ENCODE data around the gene OR5K3. TPM values are rescaled to one million over a fixed set of nuclear protein-coding genes. Genes with fewer than 3 reads are reported as not detected.

Gene OR5K3
- polyA plus RNA-seq, 2 of the 4 experiments (the other 2 are of a cell fraction): not detected

DNA sequence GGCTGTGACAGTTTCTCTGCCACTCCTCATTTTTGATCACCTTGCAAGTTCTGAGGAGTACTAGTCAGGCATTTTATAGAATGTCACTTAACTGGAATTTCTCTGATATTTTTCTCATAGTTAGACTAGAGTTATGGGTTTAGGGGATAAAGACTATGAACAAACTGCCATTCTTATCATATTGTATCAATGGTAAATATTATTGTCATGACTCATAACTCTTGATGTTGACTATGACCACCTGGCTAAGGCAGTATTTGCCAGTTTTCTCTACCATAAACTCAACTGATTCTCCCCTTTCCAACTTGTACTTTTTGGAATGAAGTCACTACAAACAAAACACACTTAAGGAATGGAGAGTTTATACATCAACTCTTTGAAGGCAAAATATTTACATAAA lies 49.8 kb downstream of the OR5K3 start:
- Histone ChIP-seq H3K27ac (no peak overlapping the region), H3K4me1 (no peaks in the 10 kb centered on the region), H3K9me3 (no peaks in the 10 kb centered on the region), H3K4me2 (no peak overlapping the region), H3K4me3 (no peak overlapping the region)
- POLR2A ChIA-PET: no interaction called here
- CTCF ChIA-PET: no interaction called here
- no peak for ATAC-seq
- DNase-seq (ENCODE audit: low read depth in 1 of 2, low spot score in 1 of 2): no peak
- FAIRE-seq: no peak
- TF ChIP-seq RAD21 (conservative IDR thresholded peaks at IDR 0.05 in 1 of 2, IDR thresholded peaks at IDR 0.05 in 1 of 2) (no peak), FOSL2 (IDR thresholded peaks at IDR 0.05) (no peak), FOSL2 (CRISPR knock-in tag; IDR thresholded peaks at IDR 0.05) (0 out of 2 replicates have a peak, but pooled peaks have one; percentile 12), NPAS2 (CRISPR knock-in tag; IDR thresholded peaks at IDR 0.05; ENCODE audit: borderline replicate concordance) (no peak)
- TF ChIP-seq, protein P1, sequence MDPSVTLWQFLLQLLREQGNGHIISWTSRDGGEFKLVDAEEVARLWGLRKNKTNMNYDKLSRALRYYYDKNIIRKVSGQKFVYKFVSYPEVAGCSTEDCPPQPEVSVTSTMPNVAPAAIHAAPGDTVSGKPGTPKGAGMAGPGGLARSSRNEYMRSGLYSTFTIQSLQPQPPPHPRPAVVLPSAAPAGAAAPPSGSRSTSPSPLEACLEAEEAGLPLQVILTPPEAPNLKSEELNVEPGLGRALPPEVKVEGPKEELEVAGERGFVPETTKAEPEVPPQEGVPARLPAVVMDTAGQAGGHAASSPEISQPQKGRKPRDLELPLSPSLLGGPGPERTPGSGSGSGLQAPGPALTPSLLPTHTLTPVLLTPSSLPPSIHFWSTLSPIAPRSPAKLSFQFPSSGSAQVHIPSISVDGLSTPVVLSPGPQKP (IDR thresholded peaks at IDR 0.05; ENCODE audit: low read depth, low read length): no peak

Other genes starting within 250 kb of the OR5K3 start
- not detected in 2 replicates for gene OR5H14, start 243.2 kb upstream of the OR5K3 start, polyA plus RNA-seq (2011; rRNA removed)
- not detected in 3 replicates for gene OR5H14, start 243.2 kb upstream of the OR5K3 start, polyA plus RNA-seq (2017; fragmentation: RNase III; extraction: RNeasy Plus Mini Kit Qiagen cat#74134 plus additional on column Dnase treatment)
- not detected in 2 replicates for gene OR5H15, start 224.0 kb upstream of the OR5K3 start, polyA plus RNA-seq (2011; rRNA removed)
- gene OR5H15, start 224.0 kb upstream of the OR5K3 start, polyA plus RNA-seq (2017; fragmentation: RNase III; extraction: RNeasy Plus Mini Kit Qiagen cat#74134 plus additional on column Dnase treatment): not detected in 3 replicates
- gene OR5H6, start 126.4 kb upstream of the OR5K3 start, polyA plus RNA-seq (2011; rRNA removed): not detected in 2 replicates
- not detected in 3 replicates for gene OR5H6, start 126.4 kb upstream of the OR5K3 start, polyA plus RNA-seq (2017; fragmentation: RNase III; extraction: RNeasy Plus Mini Kit Qiagen cat#74134 plus additional on column Dnase treatment)
- not detected in 2 replicates for gene OR5H2, start 108.2 kb upstream of the OR5K3 start, polyA plus RNA-seq (2011; rRNA removed)
- gene OR5H2, start 108.2 kb upstream of the OR5K3 start, polyA plus RNA-seq (2017; fragmentation: RNase III; extraction: RNeasy Plus Mini Kit Qiagen cat#74134 plus additional on column Dnase treatment): not detected in 3 replicates
- gene OR5K4, start 36.8 kb upstream of the OR5K3 start, polyA plus RNA-seq (2011; rRNA removed): not detected in 2 replicates
- gene OR5K4, start 36.8 kb upstream of the OR5K3 start, polyA plus RNA-seq (2017; fragmentation: RNase III; extraction: RNeasy Plus Mini Kit Qiagen cat#74134 plus additional on column Dnase treatment): not detected in 3 replicates
- gene OR5K1, start 72.5 kb downstream of the OR5K3 start, polyA plus RNA-seq (2011; rRNA removed): not detected in 2 replicates
- gene OR5K1, start 72.5 kb downstream of the OR5K3 start, polyA plus RNA-seq (2017; fragmentation: RNase III; extraction: RNeasy Plus Mini Kit Qiagen cat#74134 plus additional on column Dnase treatment): not detected in 3 replicates
- not detected in 2 replicates for gene OR5K2, start 107.0 kb downstream of the OR5K3 start, polyA plus RNA-seq (2011; rRNA removed)
- not detected in 3 replicates for gene OR5K2, start 107.0 kb downstream of the OR5K3 start, polyA plus RNA-seq (2017; fragmentation: RNase III; extraction: RNeasy Plus Mini Kit Qiagen cat#74134 plus additional on column Dnase treatment)
- gene CLDND1, start 132.2 kb downstream of the OR5K3 start, polyA plus RNA-seq (2011; rRNA removed): 150 TPM in 2 replicates
- gene CLDND1, start 132.2 kb downstream of the OR5K3 start, polyA plus RNA-seq (2017; fragmentation: RNase III; extraction: RNeasy Plus Mini Kit Qiagen cat#74134 plus additional on column Dnase treatment): 45.2 to 50.5 TPM (median 49.0 TPM) in 3 replicates
- gene GPR15, start 141.3 kb downstream of the OR5K3 start, polyA plus RNA-seq (2011; rRNA removed): not detected in 2 replicates
- gene GPR15, start 141.3 kb downstream of the OR5K3 start, polyA plus RNA-seq (2017; fragmentation: RNase III; extraction: RNeasy Plus Mini Kit Qiagen cat#74134 plus additional on column Dnase treatment): not detected in 3 replicates
- 28.0 and 30.3 TPM in 2 replicates for gene CPOX, start 202.9 kb downstream of the OR5K3 start, polyA plus RNA-seq (2011; rRNA removed)
- gene CPOX, start 202.9 kb downstream of the OR5K3 start, polyA plus RNA-seq (2017; fragmentation: RNase III; extraction: RNeasy Plus Mini Kit Qiagen cat#74134 plus additional on column Dnase treatment): 20.8 to 25.7 TPM (median 22.1 TPM) in 3 replicates